Adrenal gland (tissue), 12 donors: ENCODE measurements around the gene TBL3. TPM values are rescaled to one million over a fixed set of nuclear protein-coding genes. Genes with fewer than 3 reads are reported as not detected.

Experiments
- DNase-seq, 7 donors: peaks; one replicate each; pipeline ENCODE4 v3.0.0-alpha.2; 2019 to 2020
- H3K27ac ChIP-seq, 5 donors: fragments of 200-600 bp; sonication (generic) in 4 of 5; 1 replicate in 3 of 5; 2 replicates in 2 of 5; pipeline versions ENCODE4 v1.5.1 to v1.8.0; 2016 to 2020; ENCODE audit warnings: mild to moderate bottlenecking in 1 of 5
- H3K27me3 ChIP-seq: fragments of 200-600 bp; 2 replicates; pipeline ENCODE4 v1.8.0; 2021
- H3K36me3 ChIP-seq, 2 donors: fragments of 200-600 bp; replicated peaks in 1 of 2; 1 replicate in 1 of 2; 2 replicates in 1 of 2; pipeline versions ENCODE4 v1.5.1 to v1.8.0; 2018 to 2022
- H3K4me1 ChIP-seq, 2 donors: fragments of 200-600 bp; replicated peaks in 1 of 2; 1 replicate in 1 of 2; 2 replicates in 1 of 2; pipeline versions ENCODE4 v1.5.1 to v1.8.0; 2018 to 2021
- H3K4me3 ChIP-seq, 4 donors: fragments of 200-600 bp; sonication (generic) in 3 of 4; one replicate each; pipeline ENCODE4 v1.5.1; 2016 to 2018
- H3K9me3 ChIP-seq, 3 donors: fragments of 200-600 bp; sonication (generic) in 1 of 3; replicated peaks in 1 of 3; 1 replicate in 2 of 3; 2 replicates in 1 of 3; pipeline versions ENCODE4 v1.5.1 to v1.8.0; 2016 to 2021
- CTCF ChIP-seq, 6 experiments: fragments of 450-650 bp in 4 of 6; fragments of 200-600 bp in 2 of 6; sonication (generic) in 1 of 6; IDR thresholded peaks; 1 replicate in 5 of 6; 2 replicates in 1 of 6; pipeline versions ENCODE4 v1.5.1 to v1.8.0; 2016 to 2021; ENCODE audit warnings: antibody characterized with exemption in 6 of 6, mild to moderate bottlenecking in 2 of 6, moderate library complexity in 1 of 6
- POLR2A ChIP-seq, 2 donors: fragments of 450-650 bp; IDR thresholded peaks; one replicate each; pipeline ENCODE4 v1.6.1; 2017; ENCODE audit warnings: antibody characterized with exemption in 2 of 2, mild to moderate bottlenecking in 2 of 2, moderate library complexity in 1 of 2
- WGBS, 4 donors: extraction: QIAGEN DNeasy Blood & Tissue Kit in 2 of 4; methylation state at CpG; one replicate each; pipeline versions ENCODE4 v1.1.5 to v1.1.7; 2013 to 2017; 5-methylcytosine and 5-hydroxymethylcytosine counted together
- intact Hi-C, 2 donors: fragments of 100-400 bp; cut with DNase I; formaldehyde crosslinking; loops; one replicate each; pipeline versions ENCODE4 v1.14.1 to v1.15.0; 2022 to 2023
- polyA plus RNA-seq, 3 donors: library from polyadenylated mRNA; stranded (reverse); fragments of 200-250 nt in 2 of 3; fragments of 350-450 nt in 1 of 3; fragmentation: Illumina TruSeq in 1 of 3; extraction: RNeasy Lipid Tissue Mini Kit (QIAGEN cat#74804) in 1 of 3; gene quantifications; one replicate each; pipeline ENCODE4 v1.2.3, GENCODE V29; 2013 to 2014
- total RNA-seq, 9 donors: library from RNA; depleted of rRNA in 4 of 9; stranded (reverse); fragments of >200 nt in 4 of 9; fragments of 120-200 nt in 1 of 9; fragmentation: NEBNext Ultra II Directional in 1 of 9; extraction: Animal tissue kit (Norgen Biotek cat#: 25700) in 1 of 9; gene quantifications; one replicate each; pipeline versions ENCODE4 v1.1.0 to v1.2.4, GENCODE V29; 2013 to 2023
- donor health status: healthy with polysubstance abuse.
- donor health status: Bipolar disorder and iron deficiency.
- donor health status: DM: yes; HTN: yes; CAD: no.
- donor health status: DM: no; HTN: no; CAD: no.
- donor health status: DM: no; HTN: no; CAD: no.
- donor health status: DM: yes; HTN: yes; CAD: no.

Gene TBL3
- total and polyA plus RNA-seq, 12 donors: 10.8 to 137 (median 36.2) TPM

GRCh38 chr16:1965396-1966001, 6.4 kb upstream of the TBL3 start:
- 14 to 28% (median 23%) methylated on average over 11 to 24 of the region's 24 CpGs for WGBS, 4 donors
- intact Hi-C loops: no loop called here

GRCh38 chr16:1966460-1966859, 5.4 kb upstream of the TBL3 start, which contains the start of gene RNF151:
Gene RNF151 (plus strand): TSS chr16:1966856. CDS start chr16:1966882, 26 bp downstream.
- intact Hi-C loops: no loop called here
- no peaks in the 10 kb centered on the region for H3K9me3 ChIP-seq
- no peak for TF ChIP-seq CTCF (IDR thresholded peaks at IDR 0.05)
- no peak for TF ChIP-seq POLR2A (IDR thresholded peaks at IDR 0.05)
- no peak for DNase-seq
- peaks cover 10 to 29% of the 10 kb centered on the region in 2 donors for H3K4me1 ChIP-seq
- peak within 1 kb of the TSS in 2 of 5 donors; percentile 95 to 96 for H3K27ac ChIP-seq
- peaks cover 0 to 19% of the 10 kb centered on the region in 2 donors for H3K36me3 ChIP-seq
- H3K4me3 ChIP-seq: peak within 1 kb of the TSS in 1 of 4 donors; percentile 90
- no peaks in the 10 kb centered on the region for H3K27me3 ChIP-seq
- 94 to 96% (median 95%) methylated on average over 3 to 6 of the region's 6 CpGs for WGBS, 4 donors

More at GRCh38 chr16:1965396-1966001, 6.4 kb upstream of the TBL3 start:
- Histone ChIP-seq H3K36me3 (peaks cover 0 to 23% of the 10 kb centered on the region in 2 donors), H3K27ac (peak overlapping the region; percentile 85 to 98 (median 95)), H3K4me3 (peak overlapping the region; percentile 72 to 92 (median 90)), H3K4me1 (peaks cover 10 to 24% of the 10 kb centered on the region in 2 donors), H3K9me3 (no peaks in the 10 kb centered on the region), H3K27me3 (no peaks in the 10 kb centered on the region)
- DNase-seq: no peak
- TF ChIP-seq POLR2A (IDR thresholded peaks at IDR 0.05) (no peak), CTCF (IDR thresholded peaks at IDR 0.05) (no peak)

- no peaks in the 10 kb centered on the region for H3K9me3 ChIP-seq
- intact Hi-C loops: no loop called here
- WGBS, 4 donors: 78 to 89% (median 87%) methylated on average over 10 to 41 of the region's 41 CpGs
Observed at GRCh38 chr16:1968146-1968953, 3.5 kb upstream of the TBL3 start.

More at GRCh38 chr16:1968146-1968953, 3.5 kb upstream of the TBL3 start:
- TF ChIP-seq POLR2A (IDR thresholded peaks at IDR 0.05) (no peak), CTCF (IDR thresholded peaks at IDR 0.05) (no peak)
- Histone ChIP-seq H3K36me3 (peaks cover 0 to under 1% of the 10 kb centered on the region in 2 donors), H3K4me1 (peaks cover 15 to 34% of the 10 kb centered on the region in 2 donors), H3K4me3 (no peak overlapping the region), H3K27me3 (no peaks in the 10 kb centered on the region), H3K27ac (no peak overlapping the region)
- no peak for DNase-seq
